ENCODE data around the gene CSNK2A2.

The CSNK2A2 gene

DNA sequence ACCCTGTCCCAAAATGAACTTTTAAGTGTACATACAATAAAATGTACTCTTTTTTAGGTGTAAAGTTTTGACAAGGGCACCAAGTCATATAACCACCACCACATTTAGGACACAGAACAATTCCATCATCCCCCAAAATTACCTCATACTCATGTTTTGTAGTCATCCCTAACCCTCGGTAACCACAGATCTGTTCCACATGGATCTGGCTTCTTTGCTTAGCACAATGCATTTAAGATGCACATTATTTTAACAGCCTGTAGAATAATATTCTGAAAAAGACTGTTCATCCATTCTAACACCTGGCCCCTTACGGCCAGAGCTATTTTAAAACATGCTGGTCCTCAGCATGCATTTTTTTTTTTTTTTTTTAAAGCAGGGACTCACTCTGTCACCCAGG is 43.6 kb downstream of the CSNK2A2 start:
- no peak for TF ChIP-seq CTCF (IDR thresholded peaks at IDR 0.05)
- Histone ChIP-seq H3K9me3 (no peaks in the 10 kb centered on the region), H3K27me3 (peaks cover 7% of the 10 kb centered on the region), H3K4me3 (ENCODE audit: low read depth in 1 of 2, low read length in 1 of 2) (no peak overlapping the region), H3K27ac (no peak overlapping the region), H3K4me1 (ENCODE audit: control insufficient read depth in 1 of 2, insufficient read depth in 1 of 2, low read depth in 1 of 2, low read length in 1 of 2) (no peaks in the 10 kb centered on the region), H3K36me3 (peaks cover 9% of the 10 kb centered on the region)

DNA sequence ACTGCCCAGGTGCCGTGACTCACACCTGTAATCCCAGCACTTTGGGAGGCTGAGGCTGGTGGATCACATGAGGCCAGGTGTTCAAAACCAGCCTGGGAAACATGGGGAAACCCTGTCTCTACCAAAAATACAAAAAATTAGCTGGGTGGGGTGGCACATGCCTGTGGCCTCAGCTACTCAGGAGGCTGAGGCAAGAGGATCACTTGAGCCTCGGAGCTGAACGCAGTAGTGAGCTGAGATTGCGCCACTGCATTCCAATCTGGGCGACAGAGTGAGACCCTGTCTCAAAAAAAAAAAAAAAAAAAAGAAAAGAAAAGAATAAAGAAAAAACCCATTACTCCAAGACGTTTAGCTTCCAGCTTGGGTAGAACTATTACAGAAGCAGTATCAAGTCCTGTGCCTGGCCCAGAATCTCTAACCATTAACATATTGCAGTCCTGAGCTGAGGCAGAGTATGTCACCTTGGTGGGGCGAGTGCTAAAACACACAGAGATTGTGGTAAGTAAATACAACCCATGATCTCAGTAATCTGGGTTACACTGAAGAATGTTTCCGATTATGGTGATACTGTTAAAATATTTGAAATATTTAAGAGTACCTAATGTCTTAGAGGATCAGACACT is 45.5 kb downstream of the CSNK2A2 start:
- no peaks in the 10 kb centered on the region for H3K9me3 ChIP-seq
- H3K4me1 ChIP-seq (ENCODE audit: control insufficient read depth in 1 of 2, insufficient read depth in 1 of 2, low read depth in 1 of 2, low read length in 1 of 2): no peaks in the 10 kb centered on the region
- no peak for TF ChIP-seq CTCF (IDR thresholded peaks at IDR 0.05)
- no peaks in the 10 kb centered on the region for H3K36me3 ChIP-seq
- peaks cover 7% of the 10 kb centered on the region for H3K27me3 ChIP-seq
- H3K27ac ChIP-seq: no peak overlapping the region
- H3K4me3 ChIP-seq (ENCODE audit: low read depth in 1 of 2, low read length in 1 of 2): no peak overlapping the region

DNA sequence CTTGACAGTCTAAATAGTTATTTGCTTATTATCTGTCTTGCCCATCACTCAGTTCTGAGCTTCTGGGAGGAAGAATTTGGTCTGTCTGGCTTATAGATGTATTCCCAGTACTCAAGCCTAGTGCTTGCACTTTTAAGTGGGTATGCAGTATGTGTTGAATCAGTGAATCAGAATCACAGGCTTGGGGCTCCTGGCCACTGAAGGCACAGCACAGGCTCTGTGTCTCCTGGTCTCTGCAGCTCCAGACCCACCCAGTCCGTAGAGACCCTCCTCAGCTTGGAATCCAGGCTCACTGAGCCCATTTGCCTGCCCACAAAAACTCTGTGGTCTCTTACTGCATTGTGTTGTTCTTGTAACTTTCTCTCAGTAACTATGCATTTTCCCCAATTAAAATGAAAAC is 49.4 kb downstream of the CSNK2A2 start:
- H3K27ac ChIP-seq: no peak overlapping the region
- no peaks in the 10 kb centered on the region for H3K9me3 ChIP-seq
- no peak overlapping the region for H3K4me3 ChIP-seq (ENCODE audit: low read depth in 1 of 2, low read length in 1 of 2)
- peaks cover 7% of the 10 kb centered on the region for H3K27me3 ChIP-seq
- no peaks in the 10 kb centered on the region for H3K36me3 ChIP-seq
- TF ChIP-seq CTCF (IDR thresholded peaks at IDR 0.05): no peak
- H3K4me1 ChIP-seq (ENCODE audit: control insufficient read depth in 1 of 2, insufficient read depth in 1 of 2, low read depth in 1 of 2, low read length in 1 of 2): no peaks in the 10 kb centered on the region

DNA sequence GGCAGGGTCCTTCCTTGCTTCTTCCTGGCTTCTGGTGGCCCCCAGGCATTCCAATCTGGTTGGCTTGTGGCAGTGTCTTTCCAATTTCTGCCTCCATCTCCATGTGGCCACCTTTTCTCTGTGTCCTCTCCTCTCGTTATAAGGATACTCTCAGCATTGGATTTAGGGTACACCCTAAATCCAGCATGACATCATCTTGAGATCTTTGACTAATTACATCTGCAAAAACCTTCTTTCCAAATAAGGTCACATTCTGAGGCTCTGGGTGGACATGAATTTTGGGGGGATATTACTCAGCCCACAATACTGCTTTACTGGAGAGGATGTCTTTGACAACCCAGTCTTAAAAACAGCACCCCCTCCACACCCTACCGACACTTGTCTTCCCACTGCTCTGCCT is 49.8 kb downstream of the CSNK2A2 start:
- no peaks in the 10 kb centered on the region for H3K4me1 ChIP-seq (ENCODE audit: control insufficient read depth in 1 of 2, insufficient read depth in 1 of 2, low read depth in 1 of 2, low read length in 1 of 2)
- no peak overlapping the region for H3K4me3 ChIP-seq (ENCODE audit: low read depth in 1 of 2, low read length in 1 of 2)
- no peaks in the 10 kb centered on the region for H3K9me3 ChIP-seq
- no peak overlapping the region for H3K27ac ChIP-seq
- TF ChIP-seq CTCF (IDR thresholded peaks at IDR 0.05): no peak
- H3K36me3 ChIP-seq: no peaks in the 10 kb centered on the region
- H3K27me3 ChIP-seq: peaks cover 7% of the 10 kb centered on the region

- no peaks in the 10 kb centered on the region for H3K27me3 ChIP-seq
- TF ChIP-seq CTCF (IDR thresholded peaks at IDR 0.05): no peak
- no peak overlapping the region for H3K27ac ChIP-seq
- no peak overlapping the region for H3K4me3 ChIP-seq (ENCODE audit: low read depth in 1 of 2, low read length in 1 of 2)
- H3K36me3 ChIP-seq: no peaks in the 10 kb centered on the region
- no peaks in the 10 kb centered on the region for H3K4me1 ChIP-seq (ENCODE audit: control insufficient read depth in 1 of 2, insufficient read depth in 1 of 2, low read depth in 1 of 2, low read length in 1 of 2)
- no peaks in the 10 kb centered on the region for H3K9me3 ChIP-seq
Observed at GRCh38 chr16:58138852-58139251, 59.1 kb downstream of the CSNK2A2 start.

DNA sequence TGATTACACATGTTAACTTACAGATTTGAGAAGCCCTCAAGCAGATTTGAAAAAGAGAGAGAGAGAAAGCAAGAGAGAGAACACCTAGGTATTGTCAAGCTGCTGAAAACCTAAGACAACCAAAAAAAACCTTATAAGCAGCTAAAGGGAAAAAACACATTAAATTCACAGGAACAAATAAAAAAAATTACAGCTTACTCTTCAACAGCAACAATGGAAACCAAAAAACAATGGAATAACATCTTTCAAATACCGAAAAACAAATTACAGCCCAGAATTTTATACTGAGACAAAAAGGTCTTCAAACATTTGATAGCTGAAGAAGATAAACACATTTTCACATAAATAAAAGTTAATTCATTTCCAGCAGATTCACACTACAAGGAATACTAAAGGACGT is 60.3 kb downstream of the CSNK2A2 start:
- H3K9me3 ChIP-seq: no peaks in the 10 kb centered on the region
- H3K36me3 ChIP-seq: no peaks in the 10 kb centered on the region
- no peak for TF ChIP-seq CTCF (IDR thresholded peaks at IDR 0.05)
- H3K4me3 ChIP-seq (ENCODE audit: low read depth in 1 of 2, low read length in 1 of 2): no peak overlapping the region
- H3K4me1 ChIP-seq (ENCODE audit: control insufficient read depth in 1 of 2, insufficient read depth in 1 of 2, low read depth in 1 of 2, low read length in 1 of 2): no peaks in the 10 kb centered on the region
- H3K27ac ChIP-seq: no peak overlapping the region
- H3K27me3 ChIP-seq: no peaks in the 10 kb centered on the region
